Measurements from ENCODE around the gene ENTPD8. TPM values are rescaled to one million over a fixed set of nuclear protein-coding genes. Genes with fewer than 3 reads are reported as not detected.

The ENTPD8 gene
- total RNA-seq, 4 donors from 2014 or later: 0.57 TPM; not detected in 3

DNA sequence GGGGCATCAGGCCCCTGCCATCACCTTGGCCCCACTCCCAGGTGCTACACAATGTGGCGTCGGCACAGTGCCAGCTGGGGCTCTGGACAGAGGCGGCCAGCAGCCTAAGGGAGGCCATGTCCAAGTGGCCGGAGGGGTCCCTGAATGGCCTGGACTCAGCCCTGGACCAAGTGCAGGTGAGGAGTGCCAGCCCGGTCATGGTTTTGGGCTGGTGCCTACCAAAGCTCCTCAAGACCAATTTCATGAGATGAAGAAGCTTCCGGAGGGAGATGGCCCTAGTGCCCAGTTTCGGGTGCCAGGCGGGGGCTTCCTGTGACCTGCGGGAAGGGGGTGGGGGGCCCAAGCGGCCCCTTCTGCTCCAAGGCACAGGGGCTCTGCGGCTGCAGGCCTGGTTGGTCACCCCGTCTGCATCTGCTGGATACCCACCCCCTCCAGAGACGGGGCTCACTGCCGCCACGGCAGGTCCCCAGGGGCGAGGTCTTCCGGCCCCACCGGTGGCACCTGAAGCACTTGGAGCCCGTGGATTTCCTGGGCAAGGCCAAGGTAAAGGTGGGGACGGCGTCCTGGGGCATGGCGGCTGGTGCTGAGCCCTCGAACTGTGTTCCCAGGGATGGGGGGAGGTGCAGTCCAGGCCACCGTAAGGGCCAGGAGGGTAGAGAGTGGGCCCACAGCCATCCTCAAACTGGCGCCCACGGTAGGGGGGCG lies 12.2 kb downstream of the ENTPD8 start:
- H3K4me1 ChIP-seq: peaks cover 0 to 18% (median 1%) of the 10 kb centered on the region in 3 donors
- 75% methylated on average over 2 of the region's 27 CpGs; no CpG with 5 or more reads in 1 of the 2 donors for WGBS, 2 donors (ENCODE audit: low coverage in 1 of 2)
- peaks cover 26% of the 10 kb centered on the region for H3K27me3 ChIP-seq
- H3K9me3 ChIP-seq: no peaks in the 10 kb centered on the region
- TF ChIP-seq, protein P1, sequence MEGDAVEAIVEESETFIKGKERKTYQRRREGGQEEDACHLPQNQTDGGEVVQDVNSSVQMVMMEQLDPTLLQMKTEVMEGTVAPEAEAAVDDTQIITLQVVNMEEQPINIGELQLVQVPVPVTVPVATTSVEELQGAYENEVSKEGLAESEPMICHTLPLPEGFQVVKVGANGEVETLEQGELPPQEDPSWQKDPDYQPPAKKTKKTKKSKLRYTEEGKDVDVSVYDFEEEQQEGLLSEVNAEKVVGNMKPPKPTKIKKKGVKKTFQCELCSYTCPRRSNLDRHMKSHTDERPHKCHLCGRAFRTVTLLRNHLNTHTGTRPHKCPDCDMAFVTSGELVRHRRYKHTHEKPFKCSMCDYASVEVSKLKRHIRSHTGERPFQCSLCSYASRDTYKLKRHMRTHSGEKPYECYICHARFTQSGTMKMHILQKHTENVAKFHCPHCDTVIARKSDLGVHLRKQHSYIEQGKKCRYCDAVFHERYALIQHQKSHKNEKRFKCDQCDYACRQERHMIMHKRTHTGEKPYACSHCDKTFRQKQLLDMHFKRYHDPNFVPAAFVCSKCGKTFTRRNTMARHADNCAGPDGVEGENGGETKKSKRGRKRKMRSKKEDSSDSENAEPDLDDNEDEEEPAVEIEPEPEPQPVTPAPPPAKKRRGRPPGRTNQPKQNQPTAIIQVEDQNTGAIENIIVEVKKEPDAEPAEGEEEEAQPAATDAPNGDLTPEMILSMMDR (IDR thresholded peaks at IDR 0.05): no peak
- TF ChIP-seq EP300 (IDR thresholded peaks at IDR 0.05) (no peak), POLR2A (IDR thresholded peaks at IDR 0.05) (no peak), POLR2AphosphoS5 (IDR thresholded peaks at IDR 0.05) (no peak)
- no peak for ATAC-seq
- no peak overlapping the region for H3K4me3 ChIP-seq
- no peak overlapping the region for H3K27ac ChIP-seq
- H3K36me3 ChIP-seq: no peaks in the 10 kb centered on the region

DNA sequence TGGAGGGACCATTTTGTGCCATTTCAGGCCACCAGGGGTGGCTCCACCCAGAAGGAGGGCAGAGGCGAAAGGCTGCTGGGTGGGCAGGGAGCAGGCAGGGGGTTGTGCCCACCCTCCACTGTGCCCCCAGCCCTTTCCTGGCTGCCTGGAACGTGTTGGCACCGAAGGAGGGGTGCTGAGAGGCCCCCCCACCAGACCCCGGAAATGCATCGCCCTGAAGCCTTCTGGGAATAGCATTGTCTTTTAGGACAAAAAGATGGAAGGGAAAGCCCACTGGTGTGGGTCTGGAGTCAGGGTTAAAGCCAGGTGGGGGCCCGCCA lies 12.9 kb downstream of the ENTPD8 start:
- no peak overlapping the region for H3K4me3 ChIP-seq
- peaks cover 26% of the 10 kb centered on the region for H3K27me3 ChIP-seq
- TF ChIP-seq POLR2AphosphoS5 (IDR thresholded peaks at IDR 0.05): no peak
- no peak for TF ChIP-seq EP300 (IDR thresholded peaks at IDR 0.05)
- TF ChIP-seq, protein P1 (IDR thresholded peaks at IDR 0.05): no peak
- TF ChIP-seq POLR2A (IDR thresholded peaks at IDR 0.05): no peak
- no peak overlapping the region for H3K27ac ChIP-seq
- WGBS, 2 donors (ENCODE audit: low coverage in 1 of 2): 65% methylated on average over 4 of the region's 6 CpGs; no CpG with 5 or more reads in 1 of the 2 donors
- H3K4me1 ChIP-seq: peaks cover 0 to 26% (median 5%) of the 10 kb centered on the region in 3 donors
- H3K36me3 ChIP-seq: no peaks in the 10 kb centered on the region
- no peak for ATAC-seq
- H3K9me3 ChIP-seq: no peaks in the 10 kb centered on the region

DNA sequence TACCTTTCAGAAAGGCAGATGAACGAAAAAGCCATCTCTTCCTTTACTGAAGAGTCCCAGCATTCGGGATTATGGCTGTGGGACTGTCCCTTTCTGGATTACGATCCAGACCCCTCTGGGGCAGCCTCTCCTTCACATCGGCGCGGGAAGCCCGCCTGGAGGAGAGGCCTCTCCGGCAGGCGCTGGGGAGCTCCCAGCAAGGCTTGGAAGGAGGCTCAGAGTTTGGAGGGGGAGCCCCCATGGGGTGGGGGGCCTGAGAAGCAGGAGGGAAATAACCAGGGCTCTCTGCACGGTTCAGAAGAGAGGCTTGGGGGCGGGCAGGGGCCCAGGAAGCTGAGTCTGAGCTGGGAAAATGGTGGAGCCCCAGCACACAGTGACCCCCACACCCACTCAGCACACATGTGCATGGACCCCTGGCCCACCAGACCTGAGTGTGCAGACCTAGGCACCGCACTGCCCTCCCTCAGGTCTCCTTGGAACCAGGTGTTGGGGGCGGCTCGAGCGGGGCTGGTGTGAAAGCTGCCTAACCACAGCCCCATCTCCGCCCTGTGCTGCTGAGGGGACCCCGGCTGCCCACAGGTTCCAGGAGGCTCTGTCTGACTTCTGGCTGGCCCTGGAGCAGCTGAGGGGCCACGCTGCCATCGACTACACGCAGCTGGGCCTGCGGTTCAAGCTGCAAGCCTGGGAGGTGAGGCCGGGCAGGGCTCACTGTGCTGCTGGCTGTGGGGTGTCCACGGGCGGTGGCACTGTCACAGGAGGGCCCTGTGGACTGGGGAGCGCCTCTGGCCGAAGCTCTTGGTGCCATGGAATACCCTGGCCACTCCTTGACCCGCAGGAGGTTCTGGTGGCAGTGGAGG lies 13.5 kb downstream of the ENTPD8 start:
- Histone ChIP-seq H3K4me1 (peaks cover 0 to 26% (median 5%) of the 10 kb centered on the region in 3 donors), H3K27me3 (peaks cover 26% of the 10 kb centered on the region), H3K27ac (no peak overlapping the region), H3K9me3 (no peaks in the 10 kb centered on the region), H3K36me3 (no peaks in the 10 kb centered on the region), H3K4me3 (no peak overlapping the region)
- no peak for ATAC-seq
- WGBS, 2 donors (ENCODE audit: low coverage in 1 of 2): 51 to 80% methylated on average over 1 to 3 of the region's 27 CpGs
- TF ChIP-seq EP300 (IDR thresholded peaks at IDR 0.05) (no peak), POLR2AphosphoS5 (IDR thresholded peaks at IDR 0.05) (no peak), POLR2A (IDR thresholded peaks at IDR 0.05) (no peak)
- TF ChIP-seq, protein P1 (IDR thresholded peaks at IDR 0.05): no peak

DNA sequence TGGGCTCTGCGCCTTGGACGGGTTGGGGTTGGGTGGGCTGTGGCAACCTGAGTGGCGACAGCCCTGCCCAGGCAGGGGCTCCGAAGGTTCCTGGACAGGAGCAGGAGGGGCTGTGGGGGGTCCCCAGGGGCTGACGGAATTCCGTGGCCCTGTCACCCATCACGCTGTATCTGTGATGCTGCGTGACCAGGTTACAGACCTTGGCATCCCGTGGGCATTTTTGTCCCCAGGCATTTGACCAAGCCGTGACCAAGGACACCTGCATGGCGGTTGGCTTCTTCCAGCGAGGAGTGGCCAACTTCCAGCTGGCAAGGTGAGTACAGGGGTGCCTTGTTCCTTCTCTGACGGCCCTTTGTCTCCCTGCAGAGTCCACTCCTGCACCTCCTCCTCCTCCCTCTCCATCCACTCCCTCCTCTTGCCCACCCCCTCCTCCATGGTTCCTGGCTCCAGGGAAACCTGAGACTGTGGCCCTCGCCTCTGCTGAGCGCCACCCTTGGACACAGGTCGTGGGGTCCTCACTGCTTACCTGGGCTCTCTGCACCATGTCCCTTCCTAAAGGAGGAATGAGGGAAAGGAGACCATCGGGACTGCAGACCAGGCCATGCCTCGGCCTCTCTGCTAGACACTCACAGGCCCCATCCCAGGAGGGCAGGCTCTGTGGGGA lies 15.0 kb downstream of the ENTPD8 start:
- Histone ChIP-seq H3K27me3 (peaks cover 21% of the 10 kb centered on the region), H3K36me3 (no peaks in the 10 kb centered on the region), H3K4me3 (no peak overlapping the region), H3K4me1 (peaks cover 0 to 41% (median 11%) of the 10 kb centered on the region in 3 donors), H3K9me3 (no peaks in the 10 kb centered on the region), H3K27ac (no peak overlapping the region)
- TF ChIP-seq, protein P1 (IDR thresholded peaks at IDR 0.05): no peak
- TF ChIP-seq POLR2AphosphoS5 (IDR thresholded peaks at IDR 0.05) (no peak), EP300 (IDR thresholded peaks at IDR 0.05) (no peak), POLR2A (IDR thresholded peaks at IDR 0.05) (no peak)
- WGBS, 2 donors (ENCODE audit: low coverage in 1 of 2): 47% methylated on average over 2 of the region's 18 CpGs; no CpG with 5 or more reads in 1 of the 2 donors
- no peak for ATAC-seq

All from gastroesophageal sphincter (tissue), 4 donors.